Stimulated activated CD4-positive, alpha-beta T cell treated with anti-CD3 and anti-CD28 coated beads, Interleukin-2, amount 100 ng/mL, for 4 hours (primary cell): ENCODE data around the gene CLP1.
"Not testable (repeated sequence)": the region's sequence is repeated elsewhere in the genome, so short reads cannot be mapped to it uniquely, and the experiment has no call there.

ENCODE experiments used
- DNase-seq: peaks from one replicate; pipeline ENCODE4 v3.0.0-alpha.2; 2020; ENCODE audit warnings: low read depth

The CLP1 gene

DNA sequence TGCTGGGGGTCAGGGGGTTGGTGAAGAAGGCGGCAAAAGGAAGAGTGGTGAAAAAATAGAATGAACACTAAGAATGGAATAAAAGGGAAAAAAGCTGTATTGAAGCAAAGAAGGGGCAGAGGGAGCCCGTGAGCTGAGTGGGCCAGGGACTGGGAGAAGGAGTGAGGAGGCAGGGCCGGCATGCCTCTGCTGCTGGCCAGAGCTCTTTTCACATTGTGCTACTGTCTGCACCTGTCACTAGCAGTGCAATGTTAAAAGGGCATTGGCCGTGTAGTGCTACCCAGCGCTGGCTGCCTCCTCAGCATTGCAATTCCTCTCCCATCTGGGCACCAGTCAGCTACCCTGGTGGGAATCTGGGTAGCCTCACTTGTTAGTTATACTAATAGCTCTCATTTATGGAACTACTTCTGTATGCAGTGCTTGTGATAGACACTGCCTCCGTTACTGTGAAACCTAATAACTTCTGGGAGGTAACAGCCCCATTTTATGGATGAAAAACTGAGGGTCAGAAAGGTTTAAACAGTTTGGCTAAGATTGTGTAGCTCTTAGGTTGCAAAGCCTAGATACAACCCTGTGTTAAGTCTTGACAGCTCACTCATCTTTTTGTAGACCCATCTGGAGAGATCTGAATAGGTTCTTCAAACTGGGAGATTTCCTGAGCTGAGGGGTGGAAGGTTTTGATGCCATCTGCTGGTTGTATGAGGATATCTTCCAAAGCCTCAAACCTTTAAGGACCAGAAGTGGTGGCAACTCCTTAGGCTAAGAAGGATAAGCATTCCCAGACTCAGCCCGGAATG lies 16.4 kb upstream of the CLP1 start:
- DNase-seq = no peak

DNA sequence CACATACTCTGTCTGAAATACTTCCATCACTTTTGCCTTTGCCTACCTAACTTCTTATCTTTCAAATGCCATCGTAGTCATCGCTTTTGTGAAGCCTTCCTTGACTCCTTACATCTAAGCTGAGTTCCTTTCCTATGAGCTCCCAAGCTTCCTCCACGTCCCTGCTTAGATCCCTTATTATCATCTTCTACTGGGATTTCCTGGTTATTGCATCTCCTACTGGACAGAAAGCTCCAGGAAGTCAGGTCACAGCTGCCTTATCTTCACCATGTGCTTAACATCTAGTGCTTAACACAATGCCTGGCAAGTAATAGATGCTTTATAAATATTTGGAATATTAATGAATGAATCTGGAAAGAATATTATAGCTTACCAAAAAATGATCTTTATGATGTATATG lies 13.8 kb upstream of the CLP1 start:
- DNase-seq = no peak

DNA sequence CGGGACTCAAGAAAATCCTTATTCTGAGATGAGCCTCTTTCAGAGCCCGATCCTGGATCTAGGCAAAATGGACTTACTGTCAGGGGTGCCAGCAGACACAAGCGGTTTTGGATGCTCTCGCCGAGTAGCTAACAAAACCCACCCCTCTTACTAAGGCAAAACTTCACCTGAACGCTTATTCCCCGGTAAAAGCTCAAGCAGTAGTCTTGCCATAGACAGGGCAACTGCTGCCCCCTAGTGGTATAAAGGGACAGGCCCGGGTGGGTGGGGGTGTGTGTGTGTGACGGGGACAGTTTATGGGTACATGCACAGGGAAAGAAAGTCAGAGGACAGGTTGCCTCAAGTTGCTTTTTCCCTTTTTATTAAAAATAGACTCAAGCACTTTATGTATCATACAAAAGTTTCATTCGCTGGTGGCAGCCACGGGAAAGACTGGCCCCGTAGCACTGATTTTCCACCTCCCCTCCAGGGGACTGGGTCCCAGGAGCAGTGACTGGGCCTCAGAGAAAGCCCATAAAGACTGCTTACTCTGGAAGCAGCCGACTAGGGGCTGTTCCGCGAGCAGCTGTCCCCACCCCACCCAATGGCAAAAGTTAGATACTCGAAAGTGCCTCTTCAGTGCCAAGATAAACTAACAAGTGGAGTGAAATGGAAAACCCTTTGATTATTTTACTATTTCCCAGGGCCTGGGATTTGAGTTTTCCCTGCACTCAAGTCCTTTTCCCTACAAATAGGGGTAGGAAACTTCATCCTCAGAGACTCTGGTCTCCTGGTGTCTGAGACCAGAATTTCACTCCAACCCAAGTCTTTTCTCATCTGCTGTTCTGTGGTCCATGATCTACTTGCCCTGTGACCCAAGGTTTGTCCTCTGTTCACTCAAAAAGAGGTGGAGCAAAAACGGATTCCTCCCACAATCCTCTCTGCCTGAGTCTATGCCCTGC lies 12.5 kb upstream of the CLP1 start:
- peak; percentile 83 for DNase-seq

DNA sequence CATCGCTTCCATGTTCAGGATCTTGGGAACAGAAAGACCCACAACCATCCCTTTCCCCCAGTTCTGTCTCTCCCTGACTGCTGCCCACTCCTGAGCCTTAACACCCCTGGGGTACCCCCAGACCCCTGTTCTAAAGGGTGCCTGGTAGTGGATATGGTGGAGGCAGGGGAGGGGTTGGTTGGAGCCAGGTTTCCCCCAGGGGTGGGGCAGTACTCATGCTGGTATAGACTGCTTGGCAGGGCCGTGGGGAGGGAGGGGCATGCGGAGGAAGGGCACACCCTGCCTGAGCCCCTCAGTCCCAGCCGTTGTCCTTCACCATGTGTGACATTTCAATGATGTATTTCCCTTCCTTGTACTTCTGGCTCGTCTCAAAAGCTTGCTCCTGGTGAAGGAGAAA lies 11.9 kb upstream of the CLP1 start:
- DNase-seq = no peak

DNA sequence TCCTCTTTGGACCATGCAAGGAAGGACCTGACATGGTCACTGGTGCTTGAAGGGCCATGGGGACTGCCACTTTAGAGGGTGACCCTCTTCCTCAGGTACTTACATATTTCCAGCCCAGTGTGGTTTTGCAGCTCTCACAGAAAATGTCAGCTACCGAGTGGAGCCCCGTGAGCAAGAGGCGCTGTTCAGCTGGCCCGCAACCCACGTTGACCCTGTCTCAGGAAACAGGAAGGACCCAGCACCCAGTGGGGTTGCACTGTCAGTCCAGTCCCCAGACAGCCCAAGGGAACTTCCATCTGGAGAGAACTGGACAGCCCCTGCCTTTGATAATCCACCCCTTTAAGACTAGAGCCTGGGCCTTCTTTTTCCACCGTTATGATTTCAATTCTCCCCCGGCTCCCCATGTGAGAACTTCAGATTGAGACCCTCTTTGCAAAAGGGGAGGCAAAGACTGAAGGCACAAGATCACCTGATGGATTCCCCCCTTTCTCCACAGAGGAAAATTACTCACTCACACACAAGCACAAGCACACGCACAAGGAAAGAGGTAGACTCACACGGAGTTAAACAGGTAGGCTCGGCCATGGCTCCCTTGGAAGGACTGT lies 11.3 kb upstream of the CLP1 start:
- DNase-seq = no peak

DNA sequence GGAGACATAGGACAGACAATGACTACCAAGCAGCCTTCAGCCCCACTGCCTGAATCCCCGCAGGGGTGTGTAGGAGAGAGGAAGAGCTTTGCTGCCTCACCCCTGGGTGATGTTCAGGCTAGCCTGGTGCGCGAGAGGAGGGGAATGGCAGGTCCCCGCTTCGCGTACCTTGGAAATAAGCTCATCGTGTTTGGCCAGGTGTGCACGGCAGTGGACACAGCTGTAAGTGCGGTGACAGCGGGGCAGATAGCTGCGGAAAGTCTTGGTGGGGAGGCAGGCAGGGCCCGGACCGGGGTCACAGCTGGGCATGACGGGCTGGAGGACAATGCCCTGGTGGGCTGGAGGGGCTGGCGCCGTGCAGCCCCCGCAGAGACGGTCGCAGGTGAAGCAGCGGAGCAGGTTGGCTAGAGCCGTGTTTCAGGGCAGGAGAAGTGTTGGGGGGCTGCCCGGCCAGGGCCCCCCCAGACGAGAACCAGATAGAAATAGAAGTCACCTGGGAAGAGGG lies 10.7 kb upstream of the CLP1 start:
- no peak for DNase-seq

DNA sequence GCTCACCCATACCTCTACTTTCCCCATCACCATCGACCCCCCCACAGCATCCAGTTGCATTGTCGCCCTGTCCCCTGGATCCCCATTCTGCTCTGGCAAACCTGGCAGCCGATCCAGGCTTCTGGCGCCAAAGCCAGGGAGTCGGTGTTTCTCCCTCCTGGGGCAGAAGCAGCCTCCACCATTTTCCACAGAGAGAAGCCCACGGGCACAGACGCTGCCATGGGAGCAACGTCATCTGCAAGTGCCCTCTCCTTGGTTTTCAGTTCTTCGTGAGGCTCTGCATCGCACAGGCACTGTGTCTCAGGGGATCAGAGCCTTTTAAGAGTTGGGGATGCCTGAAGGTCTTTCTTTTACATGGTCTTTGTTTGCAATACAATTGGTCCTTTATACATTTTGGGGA lies 10.2 kb upstream of the CLP1 start:
- no peak for DNase-seq

DNA sequence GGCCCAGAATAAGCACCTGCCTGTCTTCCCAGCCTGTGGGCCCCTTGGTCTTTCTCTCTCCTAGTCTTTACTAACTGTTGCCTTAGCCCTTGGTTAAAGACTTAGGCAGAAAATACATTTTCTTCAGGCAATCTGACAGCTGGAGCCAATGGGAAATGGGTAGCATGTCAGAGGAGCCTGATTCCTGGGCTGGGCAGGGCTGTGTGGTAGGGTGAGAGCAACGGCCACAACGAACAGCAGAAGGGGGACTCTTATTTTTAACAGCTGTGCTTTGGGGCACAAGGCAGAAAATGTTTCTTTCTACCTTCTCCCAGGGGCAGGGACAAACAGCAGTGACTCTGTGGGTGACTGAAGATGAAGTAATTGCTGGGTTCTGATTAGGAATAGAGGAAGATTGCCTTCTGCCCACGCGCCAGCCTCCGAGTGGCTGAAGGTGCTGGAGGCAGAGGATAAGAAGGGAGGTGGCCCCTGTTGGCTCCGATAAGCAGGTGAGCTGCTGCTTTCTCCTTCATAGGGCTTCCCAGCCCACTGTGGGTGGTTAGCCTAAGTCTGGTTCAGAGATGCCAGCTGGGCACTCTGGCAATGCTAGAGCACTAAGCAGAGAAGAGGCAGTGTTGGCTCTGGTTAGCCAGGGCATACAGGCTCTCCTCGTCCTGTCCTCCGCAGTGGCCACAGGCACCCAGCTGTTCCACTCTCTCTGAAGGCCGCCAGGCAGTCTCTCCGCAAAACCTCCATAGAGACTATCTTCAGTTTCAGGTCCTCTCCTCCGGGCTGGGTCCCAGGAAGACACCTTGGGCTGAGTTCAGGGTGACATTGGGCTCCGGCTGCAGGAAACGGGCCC lies 9.4 kb upstream of the CLP1 start:
- DNase-seq = no peak

DNA sequence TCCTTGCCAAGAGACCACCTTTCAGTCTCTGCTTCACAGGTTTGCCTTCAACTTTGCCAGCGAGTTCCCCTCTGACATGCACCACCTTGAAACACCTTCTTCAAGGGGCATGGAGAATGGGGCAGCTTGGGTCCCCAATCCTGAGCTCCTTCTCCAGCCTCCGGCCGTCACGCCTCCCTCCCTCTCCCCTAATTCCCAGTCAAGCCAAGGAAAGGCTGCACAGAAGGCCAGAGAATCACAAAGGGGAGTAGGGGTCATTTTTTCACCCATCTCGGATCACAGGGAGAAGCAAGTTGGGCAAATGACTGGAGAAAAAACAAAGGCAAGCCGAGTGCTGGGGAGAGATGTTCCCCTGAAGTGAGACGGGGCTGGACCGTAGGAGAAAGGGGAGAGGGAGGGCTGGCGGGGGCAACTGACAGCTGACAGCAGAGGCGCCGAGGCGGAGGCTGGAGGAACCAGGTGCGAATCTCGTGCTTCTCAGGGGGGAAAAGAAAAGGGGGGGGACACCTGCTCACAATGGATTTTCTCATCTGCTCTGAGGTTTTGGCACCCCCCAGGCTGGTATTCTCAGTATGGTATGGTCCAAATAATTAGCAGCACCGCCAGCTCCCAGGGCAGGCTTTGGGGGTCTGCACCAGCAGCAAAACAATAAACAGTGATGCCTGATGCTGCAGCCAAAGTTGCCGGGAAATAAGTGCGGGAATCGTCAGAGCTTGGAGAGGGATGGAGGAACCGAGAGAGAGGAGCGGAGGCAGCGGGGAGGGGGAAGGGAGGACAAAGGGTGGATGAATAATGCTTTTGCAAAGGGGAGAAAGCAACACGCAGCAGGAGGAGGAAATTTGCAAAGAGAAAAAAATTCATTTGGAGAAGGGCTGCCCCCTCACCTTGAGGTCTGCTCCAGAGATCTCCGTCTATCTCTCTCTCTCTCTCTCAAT lies 8.5 kb upstream of the CLP1 start:
- DNase-seq = no peak

DNA sequence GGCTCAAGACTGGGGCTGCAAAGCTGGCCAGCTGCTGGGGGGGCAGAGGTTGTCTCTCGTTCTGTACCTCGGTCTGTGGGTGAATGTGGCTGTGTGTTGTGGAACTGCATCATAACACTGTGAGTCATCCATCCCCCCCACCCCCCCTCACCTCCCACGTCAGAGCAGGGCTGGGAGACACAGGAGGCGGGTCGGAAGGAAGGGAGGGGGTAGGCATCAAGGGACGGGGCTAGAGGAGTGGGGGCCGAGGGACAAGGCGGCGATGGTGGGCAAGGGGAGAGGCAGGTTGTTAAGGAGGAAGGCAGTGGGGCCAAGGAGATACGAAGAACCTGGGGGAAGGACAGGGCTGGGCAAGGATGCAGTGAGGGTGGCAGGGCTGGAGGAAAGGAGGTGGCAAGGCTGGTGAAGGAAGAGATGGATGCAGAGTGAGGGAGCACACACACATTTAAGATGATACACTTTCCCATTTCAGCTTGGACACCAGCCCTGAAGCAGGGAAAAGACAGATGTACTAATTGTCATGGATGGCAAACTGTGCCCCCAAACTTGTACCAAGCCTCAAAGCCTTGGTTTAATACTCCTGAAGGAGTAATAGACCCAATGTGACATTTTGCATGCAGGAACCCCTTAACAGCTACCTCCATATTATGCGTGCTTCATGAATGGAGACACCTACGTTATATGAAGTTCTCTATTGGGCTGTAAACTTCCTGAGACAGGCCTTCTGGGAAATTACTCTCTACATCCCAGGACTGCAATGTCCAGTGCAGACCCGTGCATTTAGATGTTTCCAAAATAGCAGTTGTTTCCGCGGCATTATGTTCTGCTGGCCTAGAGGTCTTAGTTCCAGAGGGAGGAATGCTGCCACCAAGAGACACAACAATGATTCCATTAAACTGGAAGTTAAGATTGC lies 7.5 kb upstream of the CLP1 start, which contains the start of gene YPEL4:
Gene YPEL4 (minus strand): TSS at position 87 of the 913 bp plus-strand sequence. CDS start 2,805 bp downstream, outside the sequence.
- DNase-seq = peak; percentile 58

DNA sequence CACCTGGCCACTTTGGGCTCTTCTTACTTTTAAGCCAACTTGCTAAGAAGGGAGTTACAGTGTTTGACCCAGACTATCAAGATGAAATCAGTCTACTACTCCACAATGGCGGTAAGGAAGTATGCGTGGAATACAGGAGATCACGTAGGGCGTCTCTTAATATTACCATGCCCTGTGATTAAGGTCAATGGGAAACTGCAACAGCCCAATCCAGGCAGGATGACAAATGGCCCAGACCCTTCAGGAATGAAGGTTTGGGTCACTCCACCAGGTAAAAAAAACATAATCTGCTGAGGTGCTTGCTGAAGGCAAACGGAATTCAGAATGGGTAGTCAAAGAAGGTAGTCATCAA lies 6.8 kb upstream of the CLP1 start:
- DNase-seq = no peak

DNA sequence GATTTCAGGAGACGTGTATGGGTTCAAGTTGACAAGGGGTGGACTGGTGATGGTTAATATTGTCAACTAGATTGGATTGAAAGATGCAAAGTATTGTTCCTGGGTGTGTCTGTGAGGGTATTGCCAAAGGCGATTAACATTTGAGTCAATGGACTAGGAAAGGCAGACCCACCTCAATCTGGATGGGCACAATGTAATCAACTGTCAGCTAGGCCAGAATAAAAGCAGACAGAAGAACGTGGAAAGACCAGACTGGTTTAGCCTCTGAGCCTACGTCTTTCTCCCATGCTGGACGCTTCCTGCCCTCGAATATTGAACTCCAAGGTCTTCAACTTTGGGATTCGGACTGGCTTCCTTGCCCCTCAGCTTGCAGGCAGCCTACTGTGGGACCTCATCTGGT lies 6.2 kb upstream of the CLP1 start:
- DNase-seq = no peak

DNA sequence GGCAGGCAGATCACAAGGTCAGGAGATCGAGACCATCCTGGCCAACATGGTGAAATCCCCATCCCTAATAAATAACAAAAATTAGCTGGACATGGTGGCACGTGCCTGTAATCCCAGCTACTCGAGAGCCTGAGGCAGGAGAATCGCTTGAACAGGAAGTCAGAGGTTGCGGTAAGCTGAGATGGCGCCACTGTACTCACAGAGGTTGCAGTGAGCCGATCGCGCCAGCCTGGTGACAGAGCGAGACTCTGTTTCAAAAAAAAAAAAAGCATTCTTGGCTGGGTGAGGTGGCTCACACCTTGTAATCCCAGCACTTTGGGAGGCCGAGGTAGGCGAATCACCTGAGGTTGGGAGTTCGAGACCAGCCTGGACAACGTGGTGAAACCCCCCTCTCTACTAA lies 5.3 kb upstream of the CLP1 start:
- not testable (repeated sequence) for DNase-seq

DNA sequence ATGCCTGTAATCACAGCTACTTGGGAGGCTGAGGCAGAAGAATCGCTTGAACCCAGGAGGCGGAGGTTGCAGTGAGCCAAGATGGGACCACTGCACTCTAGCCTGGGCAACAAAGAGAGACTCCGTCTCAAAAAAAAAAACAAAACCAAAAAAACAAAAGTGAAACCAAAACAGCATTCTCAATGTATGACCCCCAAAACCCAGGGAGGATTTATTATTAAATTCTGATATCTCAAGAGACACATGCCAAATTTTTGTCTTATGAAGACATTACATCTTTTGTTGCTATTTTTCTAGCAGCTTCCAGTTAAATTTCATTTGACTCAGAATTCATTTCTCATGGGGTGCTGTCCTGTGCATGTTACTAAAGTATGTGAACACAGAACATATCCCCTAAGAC lies 4.9 kb upstream of the CLP1 start:
- DNase-seq = no peak

DNA sequence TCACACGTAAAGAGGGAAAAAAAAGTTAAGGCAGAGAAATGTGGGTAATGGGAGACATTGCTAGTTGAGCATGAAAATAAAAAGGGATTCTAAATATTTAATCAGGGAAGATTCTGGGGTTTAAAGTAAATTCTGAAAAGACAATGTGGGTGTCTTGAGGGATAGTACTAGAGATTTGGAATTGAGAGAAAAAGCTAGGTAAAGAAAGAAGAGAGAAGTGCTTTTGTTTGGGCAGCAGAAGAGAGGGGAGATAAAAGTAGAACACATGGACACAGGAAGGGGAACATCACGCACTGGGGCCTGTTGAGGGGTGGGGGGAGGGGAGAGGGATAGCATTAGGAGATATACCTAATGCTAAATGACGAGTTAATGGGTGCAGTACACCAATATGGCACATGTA lies 4.4 kb upstream of the CLP1 start:
- DNase-seq = no peak

DNA sequence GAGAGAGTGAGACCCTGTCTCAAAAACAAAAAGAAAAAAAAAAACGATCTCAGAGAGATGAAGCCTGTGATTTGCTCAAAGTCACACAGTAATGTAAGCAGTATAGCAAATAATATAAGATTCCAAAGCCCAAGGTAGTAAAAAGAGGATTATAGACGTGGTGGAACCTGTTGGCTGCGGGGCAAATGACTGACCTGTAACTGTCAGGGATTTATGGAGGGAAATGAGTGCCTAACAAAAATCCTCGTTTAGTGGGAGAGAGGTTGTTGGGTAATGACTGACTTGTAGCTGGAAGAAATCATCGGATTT lies 723 bp upstream of the CLP1 start:
- no peak for DNase-seq

DNA sequence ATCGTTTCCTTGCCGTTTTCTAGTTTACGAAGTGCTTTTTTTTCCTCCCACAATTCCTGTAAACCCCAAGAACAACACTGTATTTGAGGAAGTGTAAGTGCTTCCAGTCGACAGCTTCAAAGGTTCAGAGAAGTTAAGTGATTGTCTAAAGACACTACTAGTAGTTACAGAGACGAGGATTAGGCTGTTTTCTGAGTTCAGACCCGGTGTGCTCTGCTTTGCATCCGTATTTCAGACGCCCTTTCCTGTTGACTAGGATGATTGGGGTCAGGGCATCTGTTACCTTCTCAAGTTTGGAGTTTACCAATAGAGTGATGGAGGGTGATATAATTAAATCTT lies 430 bp downstream of the CLP1 start:
- DNase-seq = no peak

DNA sequence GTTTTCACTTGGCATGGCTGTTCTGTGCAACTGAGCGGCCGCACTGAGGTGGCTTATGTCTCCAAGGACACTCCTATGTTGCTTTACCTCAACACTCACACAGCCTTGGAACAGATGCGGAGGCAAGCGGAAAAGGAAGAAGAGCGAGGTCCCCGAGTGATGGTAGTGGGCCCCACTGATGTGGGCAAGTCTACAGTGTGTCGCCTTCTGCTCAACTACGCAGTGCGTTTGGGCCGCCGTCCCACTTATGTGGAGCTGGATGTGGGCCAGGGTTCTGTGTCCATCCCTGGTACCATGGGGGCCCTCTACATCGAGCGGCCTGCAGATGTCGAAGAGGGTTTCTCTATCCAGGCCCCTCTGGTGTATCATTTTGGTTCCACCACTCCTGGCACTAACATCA lies 2.1 kb downstream of the CLP1 start:
- DNase-seq = no peak

DNA sequence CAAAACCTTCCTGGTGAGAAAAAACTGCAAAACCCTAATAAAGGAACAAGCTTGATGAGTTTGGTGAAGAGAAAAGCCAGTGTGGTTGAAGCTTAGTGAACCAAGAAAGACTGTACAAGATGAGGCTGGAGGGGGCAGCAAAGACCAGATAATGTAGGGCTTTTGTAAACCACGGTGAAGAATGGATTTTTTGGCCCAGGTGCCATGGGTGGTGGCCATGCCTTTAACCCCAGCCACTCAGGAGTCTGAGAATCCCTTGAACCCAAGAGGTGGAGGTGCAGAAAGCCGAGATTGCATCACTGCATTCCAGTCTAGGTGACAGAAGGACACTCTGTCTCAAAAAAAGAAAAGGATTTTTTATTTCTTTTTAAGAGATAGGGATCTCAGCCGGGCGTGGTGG lies 5.3 kb downstream of the CLP1 start:
- no peak for DNase-seq

DNA sequence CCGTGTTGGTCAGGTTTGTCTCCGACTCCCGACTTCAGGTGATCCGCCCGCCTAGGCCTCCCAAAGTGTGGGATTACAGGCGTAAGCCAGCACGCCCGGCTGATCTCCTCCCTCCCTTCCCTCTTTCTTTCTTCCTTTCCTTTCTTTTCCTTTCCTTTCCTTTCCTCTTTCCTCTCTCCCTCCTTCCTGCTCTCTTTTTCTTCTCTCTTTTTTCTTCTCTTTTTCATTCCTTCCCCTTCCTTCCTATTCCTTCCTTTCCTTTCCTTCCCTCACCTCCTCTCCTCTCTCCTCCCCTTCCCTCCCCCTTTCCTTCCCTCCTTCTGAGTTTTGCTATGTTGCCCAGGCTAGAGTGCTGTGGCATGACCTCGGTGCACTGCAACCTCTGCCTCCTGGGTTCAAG lies 6.4 kb downstream of the CLP1 start:
- DNase-seq = no peak
